ENCODE data around the gene DENND1A.

DNA sequence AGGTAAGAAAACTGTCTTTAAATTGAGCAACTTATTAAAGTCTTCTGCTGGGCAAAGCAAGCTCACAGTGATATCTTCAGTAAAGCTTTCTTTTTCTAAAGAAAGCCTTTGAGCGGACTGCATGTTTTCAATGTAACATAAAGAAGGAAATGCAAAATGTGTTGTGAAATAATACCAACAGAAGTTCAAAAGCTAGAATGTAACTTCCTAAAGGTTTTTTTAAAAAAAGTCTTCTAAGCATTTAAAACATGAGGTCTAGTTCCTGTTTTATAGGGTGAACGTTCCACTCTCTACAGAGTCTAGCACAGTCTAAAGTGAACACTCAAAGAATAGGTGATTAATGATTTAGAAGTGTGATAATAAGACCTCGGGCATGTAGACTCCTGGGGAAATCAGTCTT lies 62.9 kb downstream of the DENND1A start:
- TF ChIP-seq POLR2A (IDR thresholded peaks at IDR 0.05; ENCODE audit: low read length) (no peak), GATA1 (IDR thresholded peaks at IDR 0.05; ENCODE audit: low read depth, low read length) (no peak)
